HepG2 (cell line): ENCODE data around the gene NOL4L. TPM values are rescaled to one million over a fixed set of nuclear protein-coding genes. Genes with fewer than 3 reads are reported as not detected.

Experiments used
- BATF2 ChIP-seq: sonication (generic); formaldehyde crosslinking; IDR thresholded peaks from 2 replicates; pipeline ENCODE4 v1.8.0; 2022; ENCODE audit warnings: mild to moderate bottlenecking, missing genetic modification reagents, moderate library complexity
- FOXP4 ChIP-seq: sonication (generic); formaldehyde crosslinking; IDR thresholded peaks from 2 replicates; pipeline ENCODE4 v1.4.0; 2020; ENCODE audit warnings: missing genetic modification reagents
- KLF6 ChIP-seq: IDR thresholded peaks from 2 replicates; pipeline ENCODE4 v1.8.0; 2016; ENCODE audit warnings: missing biosample characterization, missing genetic modification reagents
- MTA1 ChIP-seq: sonication (generic); formaldehyde crosslinking; IDR thresholded peaks from 2 replicates; pipeline ENCODE4 v1.4.0; 2020; ENCODE audit warnings: missing genetic modification reagents, mild to moderate bottlenecking, borderline replicate concordance
- MTF1 ChIP-seq: sonication (generic); formaldehyde crosslinking; IDR thresholded peaks from 2 replicates; pipeline ENCODE4 v1.5.0; 2020; ENCODE audit warnings: missing genetic modification reagents
- PHF20 ChIP-seq: sonication (generic); formaldehyde crosslinking; IDR thresholded peaks from 2 replicates; pipeline ENCODE4 v1.5.0; 2020; ENCODE audit warnings: mild to moderate bottlenecking, missing genetic modification reagents
- PRDM15 ChIP-seq: sonication (generic); formaldehyde crosslinking; IDR thresholded peaks from 2 replicates; pipeline ENCODE4 v1.4.0; 2020; ENCODE audit warnings: missing genetic modification reagents
- PRMT3 ChIP-seq: sonication (generic); formaldehyde crosslinking; IDR thresholded peaks from 2 replicates; pipeline ENCODE4 v1.8.1; 2022; ENCODE audit warnings: low read depth, mild to moderate bottlenecking, moderate library complexity, missing genetic modification reagents, borderline replicate concordance
- SATB2 ChIP-seq: sonication (generic); formaldehyde crosslinking; IDR thresholded peaks from 2 replicates; pipeline ENCODE4 v1.5.0; 2020; ENCODE audit warnings: missing genetic modification reagents
- SNAPC2 ChIP-seq: sonication (generic); formaldehyde crosslinking; IDR thresholded peaks from 2 replicates; pipeline ENCODE4 v1.8.1; 2022; ENCODE audit warnings: mild to moderate bottlenecking, missing genetic modification reagents
- SRSF4 ChIP-seq: fragments of 200-400 bp; formaldehyde crosslinking; IDR thresholded peaks from one replicate; pipeline ENCODE4 v1.6.1; 2018; ENCODE audit warnings: mild to moderate bottlenecking, low read depth, low read length, moderate library complexity; ENCODE audit not compliant: poor library complexity, severe bottlenecking
- STAT6 ChIP-seq: sonication (generic); formaldehyde crosslinking; IDR thresholded peaks from 2 replicates; pipeline ENCODE4 v1.4.0; 2020; ENCODE audit warnings: missing genetic modification reagents, mild to moderate bottlenecking, borderline replicate concordance
- THRA ChIP-seq: sonication (generic); formaldehyde crosslinking; IDR thresholded peaks from 2 replicates; pipeline ENCODE4 v1.4.0; 2020; ENCODE audit warnings: missing genetic modification reagents, borderline replicate concordance
- ZNF180 ChIP-seq: sonication (generic); formaldehyde crosslinking; IDR thresholded peaks from 2 replicates; pipeline ENCODE4 v1.4.0; 2020; ENCODE audit warnings: low read depth, missing genetic modification reagents, borderline replicate concordance
- ZNF230 ChIP-seq: sonication (generic); formaldehyde crosslinking; IDR thresholded peaks from 2 replicates; pipeline ENCODE4 v1.4.0; 2020; ENCODE audit warnings: mild to moderate bottlenecking, missing genetic modification reagents
- ZNF296 ChIP-seq: sonication (generic); formaldehyde crosslinking; conservative IDR thresholded peaks from 2 replicates; pipeline ENCODE4 v1.5.0; 2020; ENCODE audit warnings: mild to moderate bottlenecking, missing genetic modification reagents
- ZNF850 ChIP-seq: sonication (generic); formaldehyde crosslinking; conservative IDR thresholded peaks from 2 replicates; pipeline ENCODE4 v1.9.0; 2021; ENCODE audit warnings: mild to moderate bottlenecking, missing genetic modification reagents
- polyA plus RNA-seq, 8 experiments: library from polyadenylated mRNA; depleted of rRNA in 3 of 8; stranded (reverse) in 7 of 8; unstranded in 1 of 8; fragments of >200 nt; fragmentation: Illumina TruSeq in 4 of 8; extraction: Trizol in 4 of 8; gene quantifications; 2 replicates each; pipeline versions ENCODE4 v1.2.1 to v1.2.3, GENCODE V29; 2011 to 2016; ENCODE audit warnings: low read depth in 4 of 8, missing spikeins in 1 of 8, mixed read lengths in 1 of 8; ENCODE audit not compliant: insufficient read depth in 1 of 8
- total RNA-seq, 5 experiments: library from RNA; depleted of rRNA; stranded (reverse); fragments of >200 nt; fragmentation: Illumina TruSeq; extraction: Trizol; gene quantifications; 2 replicates each; pipeline ENCODE4 v1.2.3, GENCODE V29; 2016; ENCODE audit warnings: low read depth in 1 of 5

Gene NOL4L
- total and polyA plus RNA-seq, 2 of the 13 experiments (the other 11 are each of a cell fraction or from before 2014, with no cell fraction given): 16.6 to 35.4 TPM

GRCh38 chr20:32582659-32583580 lies 2.2 kb downstream of the NOL4L start (continued):
- no peak for TF ChIP-seq THRA (CRISPR knock-in tag)
- TF ChIP-seq ZNF180 (CRISPR knock-in tag): no peak
- TF ChIP-seq STAT6 (CRISPR knock-in tag): no peak
- peak; percentile 11; the same call in 1 of the 2 replicates for TF ChIP-seq FOXP4 (CRISPR knock-in tag)
- no peak for TF ChIP-seq BATF2 (CRISPR knock-in tag)
- 0 out of 2 replicates have a peak, but pooled peaks have one; percentile 30 for TF ChIP-seq PHF20 (CRISPR knock-in tag)
- no peak for TF ChIP-seq PRMT3 (CRISPR knock-in tag)
- TF ChIP-seq SNAPC2 (CRISPR knock-in tag): no peak
- TF ChIP-seq SATB2 (CRISPR knock-in tag): no peak
- TF ChIP-seq MTF1 (CRISPR knock-in tag): no peak
- TF ChIP-seq KLF6 (CRISPR knock-in tag): 0 out of 2 replicates have a peak, but pooled peaks have one; percentile 25
- 0 out of 2 replicates have a peak, but pooled peaks have one; percentile 5 for TF ChIP-seq PRDM15
- TF ChIP-seq MTA1 (CRISPR knock-in tag): peak; percentile 18; the same call in 1 of the 2 replicates
- no peak for TF ChIP-seq SRSF4
- TF ChIP-seq ZNF230 (CRISPR knock-in tag): no peak
- peak; percentile 86; the same call in 1 of the 2 replicates for TF ChIP-seq ZNF850 (CRISPR knock-in tag)
- 0 out of 2 replicates have a peak, but pooled peaks have one; percentile 45 for TF ChIP-seq ZNF296 (CRISPR knock-in tag)
